SK-N-SH treated with all-trans-retinoic acid at 6 μM for 48 hours (cell line): ENCODE data around the gene MAST4.

Experiments used
- ARNTL ChIP-seq: fragments of 450-650 bp; formaldehyde crosslinking; IDR thresholded peaks from 2 replicates; pipeline ENCODE4 v1.5.0; 2020; ENCODE audit warnings: low read depth, mild to moderate bottlenecking, moderate library complexity, borderline replicate concordance
- BACH2 ChIP-seq: fragments of 250-450 bp; sonication (Bioruptor Pico); IDR thresholded peaks from 2 replicates; pipeline ENCODE4 v1.9.0; 2021; ENCODE audit warnings: mild to moderate bottlenecking, borderline replicate concordance
- RARB ChIP-seq: fragments of 250-450 bp; sonication (Bioruptor Pico); IDR thresholded peaks from 2 replicates; pipeline ENCODE4 v1.8.0; 2021; ENCODE audit warnings: mild to moderate bottlenecking, moderate library complexity
- SNAI2 ChIP-seq: fragments of 250-450 bp; sonication (Bioruptor Pico); IDR thresholded peaks from 2 replicates; pipeline ENCODE4 v1.5.0; 2020; ENCODE audit warnings: mild to moderate bottlenecking, moderate library complexity
- ZC3H10 ChIP-seq: fragments of 250-450 bp; sonication (Bioruptor Pico); IDR thresholded peaks from 2 replicates; pipeline ENCODE4 v1.5.1; 2021; ENCODE audit warnings: mild to moderate bottlenecking, moderate library complexity
- ZFP30 ChIP-seq: fragments of 450-650 bp; formaldehyde crosslinking; IDR thresholded peaks from 2 replicates; pipeline ENCODE4 v1.5.0; 2022; ENCODE audit warnings: mild to moderate bottlenecking, moderate library complexity
- ZNF8 ChIP-seq: fragments of 450-650 bp; formaldehyde crosslinking; IDR thresholded peaks from 2 replicates; pipeline ENCODE4 v1.5.0; 2020; ENCODE audit warnings: mild to moderate bottlenecking, moderate library complexity
- TF ChIP-seq, protein P1 (sequence below): fragments of 250-450 bp; sonication (Bioruptor Pico); IDR thresholded peaks from 2 replicates; pipeline ENCODE4 v1.5.1; 2020; ENCODE audit warnings: low read depth, mild to moderate bottlenecking, moderate library complexity

DNA sequence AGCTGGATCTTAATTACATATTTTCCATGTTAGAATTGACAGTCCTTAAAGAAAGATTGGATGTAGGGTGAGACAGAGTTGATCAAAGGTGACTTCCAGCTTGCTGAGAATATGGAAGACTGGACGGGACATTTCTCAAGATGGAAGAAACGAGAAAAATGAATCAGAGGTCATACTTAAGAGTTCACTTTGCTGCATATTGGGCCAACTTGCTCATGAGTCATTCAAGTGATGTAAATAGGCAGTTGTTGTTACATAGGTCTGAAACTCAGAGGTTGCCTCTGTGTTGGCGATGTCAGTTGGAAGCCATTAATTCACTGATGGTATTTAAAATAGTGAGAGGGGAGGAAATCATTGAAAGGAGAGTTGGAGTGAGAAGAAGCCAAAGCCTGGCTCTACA, 467.6 kb downstream of the MAST4 start:
- TF ChIP-seq ARNTL (CRISPR knock-in tag) = no peak
- TF ChIP-seq ZFP30 (CRISPR knock-in tag) = no peak
- TF ChIP-seq SNAI2 (CRISPR knock-in tag) = no peak
- TF ChIP-seq, protein P1, sequence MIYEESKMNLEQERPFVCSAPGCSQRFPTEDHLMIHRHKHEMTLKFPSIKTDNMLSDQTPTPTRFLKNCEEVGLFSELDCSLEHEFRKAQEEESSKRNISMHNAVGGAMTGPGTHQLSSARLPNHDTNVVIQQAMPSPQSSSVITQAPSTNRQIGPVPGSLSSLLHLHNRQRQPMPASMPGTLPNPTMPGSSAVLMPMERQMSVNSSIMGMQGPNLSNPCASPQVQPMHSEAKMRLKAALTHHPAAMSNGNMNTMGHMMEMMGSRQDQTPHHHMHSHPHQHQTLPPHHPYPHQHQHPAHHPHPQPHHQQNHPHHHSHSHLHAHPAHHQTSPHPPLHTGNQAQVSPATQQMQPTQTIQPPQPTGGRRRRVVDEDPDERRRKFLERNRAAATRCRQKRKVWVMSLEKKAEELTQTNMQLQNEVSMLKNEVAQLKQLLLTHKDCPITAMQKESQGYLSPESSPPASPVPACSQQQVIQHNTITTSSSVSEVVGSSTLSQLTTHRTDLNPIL (CRISPR knock-in tag) = no peak
- no peak for TF ChIP-seq ZC3H10 (CRISPR knock-in tag)
- no peak for TF ChIP-seq ZNF8 (CRISPR knock-in tag)
- TF ChIP-seq RARB (CRISPR knock-in tag) = no peak
- TF ChIP-seq BACH2 (CRISPR knock-in tag) = no peak
